ENCODE data around the gene GDNF.
"Not testable (repeated sequence)": the region's sequence is repeated elsewhere in the genome, so short reads cannot be mapped to it uniquely, and the experiment has no call there.

GDNF gene

DNA sequence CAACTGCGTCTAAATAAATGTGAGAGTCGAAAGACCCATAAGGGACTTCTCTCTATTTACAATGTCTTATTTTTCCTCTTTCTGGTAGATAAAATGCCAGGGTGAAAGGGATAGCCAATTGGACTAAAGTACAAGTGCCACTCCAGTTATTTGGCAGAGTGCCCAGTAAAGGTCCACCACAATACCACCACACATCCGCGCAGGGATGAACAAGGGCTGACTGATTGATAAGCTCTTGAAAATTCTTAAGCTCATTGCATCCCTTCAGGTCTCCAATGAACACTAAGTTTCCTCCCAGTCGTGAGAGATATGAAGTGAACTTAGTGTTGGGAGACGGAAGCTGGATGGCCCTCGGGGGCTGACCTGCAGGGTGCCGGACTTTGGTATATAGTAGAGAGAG, 58.4 kb downstream of the GDNF start:
- DNase-seq (ENCODE audit: low spot score): not testable (repeated sequence)

DNA sequence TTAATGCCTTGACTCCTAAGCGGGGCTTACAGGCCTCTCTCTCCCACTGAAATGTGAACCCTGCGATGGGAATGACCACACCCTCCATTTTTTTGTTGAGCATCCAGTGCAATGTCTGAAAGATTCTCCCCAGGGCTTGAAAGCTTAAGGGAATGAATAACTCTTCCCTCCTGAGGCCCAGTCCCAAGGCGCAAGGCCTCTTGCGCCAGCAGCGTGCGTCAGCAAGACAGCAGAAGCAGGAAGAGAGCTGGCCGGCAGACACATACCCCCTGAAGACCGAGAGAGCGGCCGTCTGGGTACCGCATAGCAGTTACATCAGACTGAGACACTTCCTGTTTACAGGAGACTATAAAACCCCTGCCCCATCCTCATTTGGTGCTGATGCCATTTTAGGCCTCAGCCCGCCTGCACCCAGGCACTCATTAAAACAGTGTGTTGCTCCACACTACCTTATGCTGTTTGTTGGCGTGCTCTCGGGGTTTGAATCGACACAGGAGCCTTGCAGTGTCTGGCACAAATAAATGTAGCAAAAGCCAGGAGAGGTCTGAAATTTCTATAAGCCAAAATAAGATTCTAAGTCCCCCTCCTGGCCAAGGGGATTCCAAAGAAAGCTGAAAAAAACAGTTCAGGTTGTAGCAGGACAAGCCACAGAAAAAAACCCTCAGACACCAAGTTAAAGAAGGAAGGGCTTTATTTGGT, 62.3 kb downstream of the GDNF start:
- DNase-seq (ENCODE audit: low spot score): no peak

DNA sequence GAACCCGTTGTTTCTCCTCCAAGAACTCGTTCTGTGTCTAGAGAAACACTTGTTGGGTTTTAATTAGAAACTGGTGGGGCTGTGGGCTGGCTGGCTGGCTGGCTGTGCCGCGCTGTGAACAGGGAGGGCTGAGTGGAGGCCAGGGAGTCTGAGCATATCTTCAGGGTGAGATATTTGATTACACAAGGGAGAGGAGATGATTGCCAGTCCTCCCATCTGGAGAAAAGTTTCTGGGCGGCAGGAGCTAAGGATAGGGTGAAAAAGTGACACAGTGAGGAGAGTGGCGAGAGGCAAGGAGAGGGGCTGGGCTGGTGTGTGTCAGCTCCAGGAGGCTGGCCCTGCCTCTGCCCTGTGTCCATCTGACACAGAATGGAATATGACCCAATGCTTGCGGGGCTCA, 63.0 kb downstream of the GDNF start:
- DNase-seq (ENCODE audit: low spot score): no peak

DNA sequence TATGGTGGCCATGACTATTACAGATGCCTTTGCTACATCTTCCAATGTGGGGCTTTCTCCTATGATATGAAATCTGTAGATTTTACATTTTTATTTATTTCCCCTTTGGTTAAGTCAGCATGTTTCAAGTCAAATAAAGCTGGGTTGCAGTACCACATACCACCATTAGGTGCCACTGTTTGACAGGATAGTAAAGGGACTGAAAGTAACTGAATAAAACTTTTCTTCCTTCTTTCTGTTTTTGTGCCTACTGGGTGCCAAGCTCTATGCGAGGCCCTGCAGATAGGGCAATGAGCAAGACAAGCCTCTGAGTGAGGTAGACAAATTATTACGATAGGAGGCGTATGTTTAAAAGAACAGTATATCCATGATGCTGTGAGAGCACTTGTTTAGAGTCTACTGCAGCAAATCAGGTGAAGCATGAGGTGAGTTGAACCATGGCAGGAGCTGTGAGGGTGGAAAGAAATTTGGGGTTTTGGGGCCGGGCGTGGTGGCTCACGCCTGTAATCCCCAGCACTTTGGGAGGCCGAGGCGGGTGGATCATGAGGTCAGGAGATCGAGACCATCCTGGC, 64.8 kb downstream of the GDNF start:
- DNase-seq (ENCODE audit: low spot score): no peak

DNA sequence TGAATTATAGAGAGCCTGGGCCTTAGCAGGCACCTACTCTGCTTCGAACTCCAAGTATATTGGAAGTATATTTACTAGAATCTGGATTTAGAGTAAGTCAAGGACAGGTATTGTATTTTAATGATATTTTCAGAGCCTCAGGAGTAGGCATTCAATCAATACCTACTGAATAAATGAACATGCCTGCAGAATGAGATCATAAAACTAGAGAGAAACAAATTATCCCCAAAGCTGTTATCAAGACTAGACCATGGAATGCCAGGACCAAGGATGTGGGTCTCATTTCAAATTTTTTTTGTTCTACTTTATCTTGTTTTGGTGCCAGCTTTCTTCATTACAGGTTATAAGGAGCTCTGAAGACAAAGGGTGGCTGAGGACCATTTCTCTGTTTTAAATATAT, 66.0 kb downstream of the GDNF start:
- DNase-seq (ENCODE audit: low spot score): no peak

DNA sequence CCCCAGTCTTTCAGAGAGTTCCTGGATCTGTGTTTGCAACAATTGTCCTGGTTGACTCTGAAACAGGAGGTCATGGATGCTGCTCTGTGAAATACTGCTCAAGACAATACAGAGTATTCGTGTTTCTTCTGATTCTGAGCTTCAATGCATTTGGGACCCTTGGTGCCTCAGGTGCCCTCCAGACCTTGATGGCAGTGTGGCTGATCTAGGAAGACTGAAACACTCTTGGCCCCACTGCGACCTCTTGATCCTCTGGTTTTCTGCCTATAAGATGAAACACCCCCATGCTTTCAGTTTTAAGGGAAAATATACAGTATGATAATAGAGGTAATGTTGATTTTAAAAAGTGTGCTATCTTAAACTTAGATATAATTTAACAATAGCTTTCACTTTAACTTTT, 67.6 kb downstream of the GDNF start:
- DNase-seq (ENCODE audit: low spot score): no peak

DNA sequence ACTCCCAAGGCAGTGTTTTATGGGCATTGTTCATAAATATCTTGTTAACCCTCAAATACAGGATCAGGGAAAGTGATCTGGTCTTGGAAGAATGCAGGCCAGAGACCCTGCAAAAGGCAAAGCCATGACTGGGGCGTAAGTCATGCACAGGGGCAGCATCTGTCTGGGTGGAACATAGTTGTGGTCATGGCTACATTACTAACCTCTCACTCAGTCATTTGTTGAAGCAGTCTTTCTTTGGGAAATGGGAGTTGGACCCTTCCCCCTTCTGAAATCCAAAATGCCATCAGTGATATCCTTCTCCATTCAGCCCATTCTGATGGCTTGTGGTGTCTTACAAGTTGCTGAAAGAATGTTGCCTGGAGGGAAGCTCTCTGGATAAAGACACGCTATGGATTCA, 68.1 kb downstream of the GDNF start:
- no peak for DNase-seq (ENCODE audit: low spot score)

DNA sequence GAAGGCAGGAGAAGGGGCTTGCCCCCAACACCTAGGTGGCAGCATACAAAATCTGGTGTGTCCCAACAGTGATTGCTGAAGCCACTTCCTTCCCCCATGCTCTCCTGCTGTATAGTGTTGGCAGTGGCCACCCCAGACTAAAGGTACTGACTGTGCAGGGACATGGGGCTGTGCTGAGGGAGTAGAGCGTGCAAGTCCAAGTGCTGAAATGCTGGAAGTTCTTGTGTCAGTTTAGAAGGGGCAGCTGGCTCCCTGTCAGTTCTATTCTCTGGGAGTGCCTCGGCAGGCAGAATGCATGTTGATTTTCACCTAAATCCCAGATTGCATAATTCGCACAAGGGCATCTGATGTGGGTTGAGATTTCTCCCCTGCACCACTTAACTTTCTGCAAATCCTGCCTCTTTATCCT, 68.6 kb downstream of the GDNF start:
- no peak for DNase-seq (ENCODE audit: low spot score)

DNA sequence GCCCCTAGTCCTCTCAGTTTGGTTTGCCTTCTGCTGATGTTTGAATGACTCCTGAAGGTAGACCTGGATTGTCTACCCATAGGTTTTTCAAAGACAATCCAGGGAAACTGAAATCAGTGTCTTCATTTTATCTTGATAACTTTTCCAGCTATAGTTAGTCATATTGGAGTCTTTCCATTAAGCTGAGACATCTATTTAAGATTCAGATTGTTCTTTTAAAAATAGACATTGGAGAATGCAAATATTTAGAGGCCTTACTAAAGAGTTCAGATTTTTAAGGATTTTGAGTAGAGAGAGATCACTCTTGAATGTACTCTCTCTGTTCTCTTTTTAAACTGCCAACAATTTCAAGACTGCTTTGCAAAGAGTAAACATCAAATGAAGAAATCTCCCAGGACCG, 69.1 kb downstream of the GDNF start:
- DNase-seq (ENCODE audit: low spot score): no peak

DNA sequence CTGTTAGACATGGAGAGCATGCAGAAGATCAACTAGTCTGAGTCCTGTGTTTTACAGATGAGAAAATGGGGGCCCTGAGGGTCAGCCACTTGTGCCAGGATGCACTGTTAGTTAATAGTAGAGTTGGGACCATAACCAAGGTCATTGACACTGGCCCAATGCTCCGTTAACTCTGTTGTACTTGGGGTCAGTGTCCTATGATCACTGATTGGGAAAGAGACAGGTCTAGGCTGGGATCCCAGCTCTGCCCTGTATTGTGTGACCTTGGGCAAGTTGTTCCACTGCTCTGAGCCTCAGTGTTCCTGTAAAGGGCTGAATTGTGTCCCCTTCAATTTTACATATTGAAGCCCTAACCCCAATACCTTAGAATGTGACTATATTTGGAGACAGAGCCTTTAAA, 70.0 kb downstream of the GDNF start:
- DNase-seq (ENCODE audit: low spot score): no peak

DNA sequence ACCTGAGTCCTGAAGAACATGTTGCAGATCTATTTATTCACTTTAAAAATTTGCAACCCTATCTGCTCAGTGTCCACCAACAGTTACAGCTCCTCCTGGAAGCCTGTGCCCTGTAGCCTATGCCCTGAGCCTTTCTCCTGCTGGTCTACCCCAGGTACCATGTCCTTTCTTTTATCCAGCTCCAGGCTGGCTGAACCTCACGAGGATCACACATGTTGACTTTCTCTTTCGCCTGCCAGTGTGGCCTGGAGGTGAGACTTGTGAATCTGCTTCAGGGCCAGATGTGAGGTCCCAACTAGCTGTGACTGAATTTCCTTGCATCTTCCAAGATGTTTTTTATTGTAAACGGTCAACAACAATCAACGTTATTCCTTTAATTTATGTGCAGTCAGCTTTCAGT, 70.7 kb downstream of the GDNF start:
- no peak for DNase-seq (ENCODE audit: low spot score)

DNA sequence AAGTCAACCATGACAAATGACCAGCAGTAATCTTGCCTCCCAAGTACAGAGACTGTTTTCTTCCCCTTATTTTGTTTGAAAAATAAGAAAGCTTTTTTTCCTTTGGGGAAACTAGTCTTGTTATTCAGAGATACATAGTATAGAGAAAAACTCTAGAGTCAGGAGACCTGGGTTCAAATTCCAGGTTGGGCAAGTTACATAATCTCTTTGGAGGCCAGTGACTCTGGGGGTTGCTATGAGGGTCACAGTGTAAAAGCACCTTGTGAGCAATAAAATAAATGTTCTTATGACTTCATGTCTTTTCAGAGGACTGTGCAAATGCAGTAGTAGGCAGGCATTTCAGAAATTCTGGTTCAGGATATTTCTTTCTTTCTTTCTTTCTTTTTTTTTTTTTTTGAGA, 71.5 kb downstream of the GDNF start:
- DNase-seq (ENCODE audit: low spot score): no peak

DNA sequence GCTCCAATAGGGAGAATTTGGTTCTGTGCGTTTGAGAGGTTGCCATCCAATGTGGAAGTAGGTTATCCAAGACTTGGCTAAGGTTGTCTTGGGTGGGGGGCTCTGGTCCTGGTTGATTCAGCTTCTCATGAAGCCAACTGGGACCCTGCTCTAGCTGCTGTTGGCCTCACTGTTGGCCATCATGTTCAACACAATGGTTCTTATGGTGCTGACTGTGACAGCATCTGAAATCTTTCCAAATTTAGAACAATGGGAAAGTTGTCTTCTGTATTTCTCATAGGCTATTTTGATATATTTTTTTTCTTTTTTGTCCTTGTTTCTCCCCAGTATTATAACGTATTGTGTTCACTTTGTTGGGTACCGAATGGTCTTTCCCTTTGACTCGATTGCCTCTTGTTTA, 71.9 kb downstream of the GDNF start:
- DNase-seq (ENCODE audit: low spot score): no peak

DNA sequence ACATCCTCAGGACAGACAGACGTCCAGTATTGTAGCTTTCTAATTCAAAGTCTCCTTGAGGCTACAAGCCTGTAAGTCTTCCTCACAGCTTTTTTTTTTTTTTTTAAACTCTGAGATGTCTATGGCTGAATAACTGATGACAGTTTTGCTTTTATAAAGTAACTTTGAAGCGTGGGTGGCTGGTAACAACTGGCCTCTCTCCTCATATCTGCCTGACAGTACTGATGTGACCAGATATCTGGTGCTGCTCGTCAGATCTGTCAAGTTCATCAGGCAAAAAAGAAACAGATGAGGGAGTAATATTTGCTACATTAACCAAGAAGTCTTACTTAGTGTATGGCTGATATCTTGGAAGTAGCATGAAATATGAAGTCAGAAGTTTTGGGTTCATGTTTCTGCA, 72.6 kb downstream of the GDNF start:
- DNase-seq (ENCODE audit: low spot score): no peak

Measured in CD4-positive, alpha-beta T cell treated with Interleukin-15 for 4 hours (primary cell).